DND-41 (cell line): Measurements from ENCODE around the gene COL4A2.

Source experiments
- ATAC-seq: fragments of 200-7000 bp; cut with Tn5 transposase; 3 replicates; pipeline ENCODE4 v1.9.1; 2021; ENCODE audit warnings: low read depth; ENCODE audit not compliant: insufficient read depth
- DNase-seq: peaks from one replicate; pipeline ENCODE4 v3.0.0-alpha.2; 2020
- H2AFZ ChIP-seq: 2 replicates; pipeline ENCODE4 v1.6.0; 2012; ENCODE audit warnings: low read depth, low read length
- H3K27ac ChIP-seq: 2 replicates; pipeline ENCODE4 v1.5.1; 2012; ENCODE audit warnings: low read length, inconsistent platforms
- H3K27me3 ChIP-seq: fragments of 200-600 bp; sonication (generic); 2 replicates; pipeline ENCODE4 v1.6.0; 2012; ENCODE audit warnings: low read length, mild to moderate bottlenecking, inconsistent platforms; ENCODE audit not compliant: insufficient read depth, poor library complexity
- H3K36me3 ChIP-seq: 2 replicates; pipeline ENCODE4 v1.5.1; 2012; ENCODE audit warnings: low read length, inconsistent platforms; ENCODE audit not compliant: insufficient read depth
- H3K4me1 ChIP-seq: 2 replicates; pipeline ENCODE4 v1.5.1; 2012; ENCODE audit warnings: mild to moderate bottlenecking, low read length; ENCODE audit not compliant: insufficient read depth
- H3K4me2 ChIP-seq: 2 replicates; pipeline ENCODE4 v1.6.0; 2012; ENCODE audit warnings: mild to moderate bottlenecking, moderate library complexity, low read length, inconsistent platforms; ENCODE audit not compliant: insufficient read depth
- H3K4me3 ChIP-seq, 2 experiments: fragments of 200-600 bp in 1 of 2; shearing (Covaris generic) in 1 of 2; 2 replicates each; pipeline ENCODE4 v1.5.1; 2012 to 2016; ENCODE audit warnings: inconsistent platforms in 2 of 2, low read length in 2 of 2, mild to moderate bottlenecking in 2 of 2, low read depth in 1 of 2, moderate library complexity in 1 of 2
- H3K79me2 ChIP-seq: 2 replicates; pipeline ENCODE4 v1.6.0; 2012; ENCODE audit warnings: low read length, inconsistent platforms; ENCODE audit not compliant: insufficient read depth
- H3K9ac ChIP-seq: 2 replicates; pipeline ENCODE4 v1.6.0; 2012; ENCODE audit warnings: low read depth, mild to moderate bottlenecking, inconsistent platforms, low read length, moderate library complexity
- H3K9me3 ChIP-seq: 2 replicates; pipeline ENCODE4 v1.5.1; 2012; ENCODE audit warnings: low read length, moderate library complexity, mild to moderate bottlenecking, inconsistent platforms; ENCODE audit not compliant: insufficient read depth, severe bottlenecking
- H4K20me1 ChIP-seq: 2 replicates; pipeline ENCODE4 v1.6.0; 2012; ENCODE audit warnings: low read length; ENCODE audit not compliant: insufficient read depth
- CTCF ChIP-seq: IDR thresholded peaks from 2 replicates; pipeline ENCODE4 v1.5.1; 2012; ENCODE audit warnings: borderline replicate concordance, low read length, moderate library complexity, mild to moderate bottlenecking; ENCODE audit not compliant: poor library complexity, severe bottlenecking; ENCODE audit errors: extremely low read depth
- EZH2 ChIP-seq: IDR thresholded peaks from 3 replicates; pipeline ENCODE4 v1.6.1; 2012; ENCODE audit warnings: borderline replicate concordance, low read depth, mild to moderate bottlenecking, moderate library complexity, low read length, inconsistent platforms; ENCODE audit not compliant: severe bottlenecking

The COL4A2 gene

DNA sequence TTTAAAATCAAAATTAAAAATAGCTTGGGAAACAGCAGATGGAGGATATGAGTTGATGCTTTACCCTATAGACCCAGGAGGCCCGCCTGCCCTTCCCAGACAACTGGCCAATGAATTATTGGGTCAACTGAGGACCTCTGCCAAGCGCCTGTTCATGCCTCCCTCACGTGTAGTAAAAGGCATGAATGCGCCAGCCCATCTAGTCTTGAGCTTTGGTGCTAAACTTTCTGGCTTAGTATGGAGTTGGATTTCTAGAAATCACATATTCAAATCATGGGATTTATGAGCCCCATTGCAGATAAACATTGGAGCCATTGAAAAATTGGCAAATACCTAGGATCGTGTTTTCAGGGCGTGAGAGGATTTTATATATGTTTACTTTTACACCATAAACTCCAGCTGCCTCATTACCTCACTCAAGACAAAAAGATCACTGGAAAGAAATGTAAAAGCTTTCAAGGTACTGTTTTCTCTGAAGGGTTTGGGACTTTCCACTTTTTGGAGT lies 47.1 kb downstream of the COL4A2 start:
- H4K20me1 ChIP-seq: 0 out of 2 replicates have a peak, but pooled peaks cover 4% of the 10 kb centered on the region
- no peaks in the 10 kb centered on the region for H3K4me1 ChIP-seq
- no peak overlapping the region for H3K27ac ChIP-seq
- no peak overlapping the region for H2AFZ ChIP-seq
- ATAC-seq: no peak
- H3K4me3 ChIP-seq: no peak overlapping the region
- peaks cover 11% of the 10 kb centered on the region for H3K27me3 ChIP-seq
- no peaks in the 10 kb centered on the region for H3K79me2 ChIP-seq
- no peaks in the 10 kb centered on the region for H3K9me3 ChIP-seq
- no peak for DNase-seq
- H3K4me2 ChIP-seq: no peak overlapping the region
- no peak for TF ChIP-seq EZH2
- no peak for TF ChIP-seq CTCF
- H3K9ac ChIP-seq: no peak overlapping the region
- H3K36me3 ChIP-seq: no peaks in the 10 kb centered on the region

- Histone ChIP-seq H3K4me1 (no peaks in the 10 kb centered on the region), H3K79me2 (no peaks in the 10 kb centered on the region), H2AFZ (no peak overlapping the region), H3K27me3 (peaks cover 6% of the 10 kb centered on the region), H3K9me3 (no peaks in the 10 kb centered on the region), H3K4me2 (no peak overlapping the region), H3K4me3 (no peak overlapping the region), H3K9ac (no peak overlapping the region), H3K27ac (no peak overlapping the region), H3K36me3 (no peaks in the 10 kb centered on the region), H4K20me1 (0 out of 2 replicates have a peak, but pooled peaks cover 4% of the 10 kb centered on the region)
- ATAC-seq (no peak), DNase-seq (no peak)
- TF ChIP-seq CTCF: no peak
- no peak for TF ChIP-seq EZH2
These were observed 47.8 kb downstream of the COL4A2 start for GRCh38 chr13:110354715-110355473.

DNA sequence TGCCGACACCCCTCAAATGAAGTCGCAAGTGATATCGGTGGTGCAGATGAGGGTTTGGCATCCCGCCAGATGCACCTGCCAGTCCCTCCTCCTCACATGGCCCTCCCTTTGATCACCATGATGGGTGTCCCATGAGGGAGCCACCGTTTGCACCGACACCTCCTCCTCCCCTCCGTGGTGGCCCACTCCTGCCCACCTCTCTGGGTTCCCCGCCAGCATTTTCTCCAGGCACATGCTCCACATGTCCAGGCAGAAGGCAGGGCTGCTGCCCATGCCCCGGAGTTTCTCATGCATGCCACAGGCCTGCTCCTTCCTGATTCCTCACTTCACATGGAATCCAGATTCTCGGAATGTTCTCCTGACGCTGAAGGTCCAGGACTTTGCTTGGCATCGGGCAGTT lies 49.3 kb downstream of the COL4A2 start:
- no peak overlapping the region for H3K27ac ChIP-seq
- peaks cover 3% of the 10 kb centered on the region for H3K27me3 ChIP-seq
- H3K4me3 ChIP-seq: no peak overlapping the region
- ATAC-seq (no peak), DNase-seq (no peak)
- TF ChIP-seq EZH2: no peak
- no peak overlapping the region for H3K9ac ChIP-seq
- H3K4me2 ChIP-seq: no peak overlapping the region
- H4K20me1 ChIP-seq: no peaks in the 10 kb centered on the region
- H2AFZ ChIP-seq: no peak overlapping the region
- H3K79me2 ChIP-seq: no peaks in the 10 kb centered on the region
- H3K9me3 ChIP-seq: no peaks in the 10 kb centered on the region
- no peaks in the 10 kb centered on the region for H3K36me3 ChIP-seq
- no peaks in the 10 kb centered on the region for H3K4me1 ChIP-seq

DNA sequence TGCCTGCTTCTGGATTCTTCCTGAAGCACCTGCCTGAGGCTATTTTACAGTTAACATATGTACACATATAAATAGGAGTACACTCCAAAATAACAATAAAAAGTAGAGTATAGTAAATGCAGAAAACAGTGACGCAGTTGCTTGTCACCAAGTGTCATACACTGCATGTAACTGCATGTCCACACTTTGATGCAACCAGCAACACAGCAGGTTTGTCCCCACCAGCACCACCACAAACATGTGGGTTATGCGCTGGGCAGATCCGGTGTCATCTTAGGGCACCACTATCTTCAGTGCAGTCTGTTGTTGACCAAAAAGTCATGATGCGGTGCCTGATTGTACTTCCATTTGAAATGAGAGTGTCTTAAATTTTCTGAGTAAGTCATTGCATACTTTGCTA lies 51.3 kb downstream of the COL4A2 start:
- no peak overlapping the region for H3K27ac ChIP-seq
- no peak overlapping the region for H3K4me3 ChIP-seq
- ATAC-seq (no peak), DNase-seq (no peak)
- TF ChIP-seq CTCF (no peak), EZH2 (no peak)
- no peaks in the 10 kb centered on the region for H3K9me3 ChIP-seq
- no peaks in the 10 kb centered on the region for H3K36me3 ChIP-seq
- H2AFZ ChIP-seq: no peak overlapping the region
- peaks cover 15% of the 10 kb centered on the region for H3K27me3 ChIP-seq
- H3K4me1 ChIP-seq: no peaks in the 10 kb centered on the region
- H3K79me2 ChIP-seq: no peaks in the 10 kb centered on the region
- no peak overlapping the region for H3K9ac ChIP-seq
- no peaks in the 10 kb centered on the region for H4K20me1 ChIP-seq
- H3K4me2 ChIP-seq: no peak overlapping the region
